Measurements from ENCODE around the gene RACGAP1. TPM values are rescaled to one million over a fixed set of nuclear protein-coding genes. Genes with fewer than 3 reads are reported as not detected.

The RACGAP1 gene
- total RNA-seq, 4 donors from 2014 or later = 13.8 to 20.4 (median 16.2) TPM

DNA sequence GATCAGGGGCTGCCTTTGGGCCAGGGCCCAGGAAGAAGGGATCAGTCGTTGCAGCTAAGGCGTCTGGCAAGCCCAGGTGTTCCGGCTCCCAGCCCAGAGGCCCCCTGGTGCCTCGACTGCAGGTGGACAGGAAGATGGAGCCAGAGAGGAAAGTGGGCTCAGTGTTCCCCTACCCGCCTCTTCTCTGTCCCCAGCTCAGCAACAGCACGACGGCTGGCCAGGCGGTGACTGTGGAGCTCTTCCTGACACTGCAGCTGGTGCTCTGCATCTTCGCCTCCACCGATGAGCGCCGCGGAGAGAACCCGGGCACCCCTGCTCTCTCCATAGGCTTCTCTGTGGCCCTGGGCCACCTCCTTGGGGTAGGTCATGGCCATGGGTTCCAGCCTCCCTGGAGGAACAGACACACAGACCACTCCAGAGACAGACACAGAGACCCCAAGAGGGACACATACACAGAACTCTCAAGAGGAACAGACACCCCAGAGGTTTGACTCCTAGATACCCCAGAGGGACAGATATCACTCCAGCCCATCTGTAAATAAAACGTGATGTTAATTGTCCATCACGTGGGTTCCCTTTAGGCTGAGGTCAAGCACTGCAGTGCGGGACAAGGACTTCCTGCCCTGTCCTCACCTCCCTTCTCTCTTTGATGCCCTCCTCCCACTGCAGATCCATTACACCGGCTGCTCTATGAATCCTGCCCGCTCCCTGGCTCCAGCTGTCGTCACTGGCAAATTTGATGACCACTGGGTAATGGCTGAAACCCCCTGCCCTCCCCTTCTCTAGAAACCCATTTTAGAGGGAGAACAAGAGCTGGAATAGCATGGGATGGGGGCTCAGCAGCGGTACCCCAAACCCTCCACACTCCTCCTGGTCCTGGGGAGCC is 71.1 kb downstream of the RACGAP1 start:
- Histone ChIP-seq H3K9me3 (no peaks in the 10 kb centered on the region), H3K4me1 (peaks cover 7% of the 10 kb centered on the region), H3K36me3 (no peaks in the 10 kb centered on the region), H3K4me3 (no peak overlapping the region), H3K27ac (no peak overlapping the region), H3K27me3 (peaks cover 37% of the 10 kb centered on the region)
- TF ChIP-seq POLR2AphosphoS5 (IDR thresholded peaks at IDR 0.05) (no peak), POLR2A (IDR thresholded peaks at IDR 0.05) (no peak), EP300 (IDR thresholded peaks at IDR 0.05) (no peak)
- TF ChIP-seq, protein P1, sequence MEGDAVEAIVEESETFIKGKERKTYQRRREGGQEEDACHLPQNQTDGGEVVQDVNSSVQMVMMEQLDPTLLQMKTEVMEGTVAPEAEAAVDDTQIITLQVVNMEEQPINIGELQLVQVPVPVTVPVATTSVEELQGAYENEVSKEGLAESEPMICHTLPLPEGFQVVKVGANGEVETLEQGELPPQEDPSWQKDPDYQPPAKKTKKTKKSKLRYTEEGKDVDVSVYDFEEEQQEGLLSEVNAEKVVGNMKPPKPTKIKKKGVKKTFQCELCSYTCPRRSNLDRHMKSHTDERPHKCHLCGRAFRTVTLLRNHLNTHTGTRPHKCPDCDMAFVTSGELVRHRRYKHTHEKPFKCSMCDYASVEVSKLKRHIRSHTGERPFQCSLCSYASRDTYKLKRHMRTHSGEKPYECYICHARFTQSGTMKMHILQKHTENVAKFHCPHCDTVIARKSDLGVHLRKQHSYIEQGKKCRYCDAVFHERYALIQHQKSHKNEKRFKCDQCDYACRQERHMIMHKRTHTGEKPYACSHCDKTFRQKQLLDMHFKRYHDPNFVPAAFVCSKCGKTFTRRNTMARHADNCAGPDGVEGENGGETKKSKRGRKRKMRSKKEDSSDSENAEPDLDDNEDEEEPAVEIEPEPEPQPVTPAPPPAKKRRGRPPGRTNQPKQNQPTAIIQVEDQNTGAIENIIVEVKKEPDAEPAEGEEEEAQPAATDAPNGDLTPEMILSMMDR (IDR thresholded peaks at IDR 0.05) = no peak
- WGBS = 73% methylated on average over 9 of the region's 21 CpGs
- DNase-seq (ENCODE audit: low spot score in 2 of 2) = no peak

DNA sequence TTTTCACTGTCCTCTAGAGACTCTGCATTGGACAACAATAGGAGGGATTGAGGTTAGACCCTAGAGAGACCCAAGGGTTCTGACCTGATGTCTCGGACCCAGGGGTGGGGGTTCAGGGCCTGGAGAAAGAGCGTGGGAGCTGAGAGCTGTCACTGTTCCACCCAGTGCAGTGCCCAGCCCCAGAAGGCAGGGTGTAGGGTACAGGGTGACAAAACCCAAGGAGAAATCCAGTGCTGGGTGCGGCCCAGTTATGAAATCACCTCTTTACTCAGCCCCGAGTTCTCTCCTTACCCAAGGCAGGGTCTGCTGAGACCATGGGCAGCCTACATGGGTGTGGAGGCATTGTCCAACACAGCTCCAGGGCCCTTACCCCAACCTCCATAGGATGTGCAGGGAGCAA is 72.1 kb downstream of the RACGAP1 start:
- Histone ChIP-seq H3K4me1 (peaks cover 7% of the 10 kb centered on the region), H3K27me3 (peaks cover 34% of the 10 kb centered on the region), H3K36me3 (no peaks in the 10 kb centered on the region), H3K4me3 (no peak overlapping the region), H3K27ac (no peak overlapping the region), H3K9me3 (no peaks in the 10 kb centered on the region)
- 71% methylated on average over 4 of the region's 4 CpGs for WGBS
- no peak for DNase-seq (ENCODE audit: low spot score in 2 of 2)
- no peak for TF ChIP-seq EP300 (IDR thresholded peaks at IDR 0.05)
- TF ChIP-seq, protein P1 (IDR thresholded peaks at IDR 0.05) = no peak
- TF ChIP-seq POLR2A (IDR thresholded peaks at IDR 0.05) = no peak

DNA sequence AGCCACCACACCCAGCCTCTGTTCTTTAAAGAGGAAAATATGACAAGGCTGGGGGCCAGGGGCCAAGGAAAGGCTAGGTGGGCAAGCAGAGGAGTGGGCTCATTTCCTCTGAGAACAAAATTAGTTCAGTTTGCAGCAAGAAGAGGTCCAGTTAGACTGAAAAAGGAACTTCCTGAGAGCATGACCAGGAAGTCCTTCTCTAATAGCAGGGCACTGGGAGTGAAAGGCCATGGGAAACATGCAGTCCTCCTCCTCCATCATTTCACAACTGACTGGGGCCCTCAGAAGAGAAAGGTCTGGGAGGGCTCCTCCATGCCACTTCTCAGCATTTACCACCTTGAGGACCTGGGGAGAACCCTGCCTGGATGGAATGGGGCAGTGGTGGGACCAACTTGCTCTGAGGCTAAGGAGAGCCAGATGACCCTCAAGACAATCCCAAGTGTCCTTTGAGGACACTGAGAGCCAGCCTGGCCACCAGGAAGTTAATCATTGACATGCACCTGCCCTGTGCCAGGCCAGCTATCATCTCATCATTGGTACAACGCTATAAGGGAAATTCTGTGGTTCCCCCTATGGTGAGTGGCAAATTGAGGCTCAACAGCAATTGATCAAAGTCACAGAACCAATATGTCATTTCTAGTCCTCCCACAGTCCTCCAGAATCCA is 72.8 kb downstream of the RACGAP1 start:
- DNase-seq (ENCODE audit: low spot score in 2 of 2) = no peak
- TF ChIP-seq EP300 (IDR thresholded peaks at IDR 0.05) (no peak), POLR2AphosphoS5 (IDR thresholded peaks at IDR 0.05) (no peak), POLR2A (IDR thresholded peaks at IDR 0.05) (no peak)
- TF ChIP-seq, protein P1 (IDR thresholded peaks at IDR 0.05) = no peak
- 100% methylated on average over 1 of the region's 1 CpG for WGBS
- peaks cover 7% of the 10 kb centered on the region for H3K4me1 ChIP-seq
- H3K9me3 ChIP-seq = no peaks in the 10 kb centered on the region
- H3K27me3 ChIP-seq = peaks cover 34% of the 10 kb centered on the region
- no peaks in the 10 kb centered on the region for H3K36me3 ChIP-seq
- H3K4me3 ChIP-seq = no peak overlapping the region
- no peak overlapping the region for H3K27ac ChIP-seq

DNA sequence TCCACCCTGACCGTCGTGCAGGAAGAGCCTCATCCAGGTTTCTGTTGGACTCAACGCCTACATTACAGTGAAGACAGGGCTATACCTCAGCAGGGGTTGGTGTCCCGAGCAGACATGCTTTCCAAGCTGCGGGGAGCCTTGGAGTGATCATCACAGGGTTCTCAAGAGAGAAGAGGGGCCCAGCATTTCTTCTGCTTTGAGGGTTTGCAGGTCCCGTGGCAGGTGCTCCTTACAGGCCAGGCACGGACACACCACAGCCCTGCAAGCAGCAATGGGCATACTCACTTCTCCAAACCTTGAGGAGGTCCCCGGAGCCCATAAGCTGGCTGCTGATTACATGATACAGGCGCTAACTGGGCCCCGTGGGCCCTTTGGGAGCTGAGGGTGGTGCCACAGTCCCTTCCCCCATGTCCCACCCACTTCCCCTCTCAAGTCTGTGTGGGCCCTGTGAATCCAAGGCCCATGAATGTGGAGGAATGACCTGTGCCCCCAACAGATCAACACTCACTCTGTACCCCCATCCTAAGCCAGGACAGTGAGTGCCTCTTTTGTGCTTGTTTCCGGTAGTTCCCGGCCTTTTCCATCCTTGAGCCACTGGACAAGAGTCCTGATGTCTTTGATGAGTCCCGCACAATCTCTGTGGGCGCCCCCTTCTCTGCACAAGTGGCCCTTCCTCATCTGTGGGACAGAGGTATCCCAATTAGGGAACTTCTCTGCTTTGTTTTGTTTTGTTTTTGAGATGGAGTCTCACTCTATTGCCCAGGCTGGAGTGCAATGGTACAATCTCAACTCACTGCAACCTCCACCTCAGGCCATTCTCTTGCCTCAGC is 73.7 kb downstream of the RACGAP1 start:
- WGBS = 88% methylated on average over 14 of the region's 14 CpGs
- peaks cover 28% of the 10 kb centered on the region for H3K27me3 ChIP-seq
- H3K36me3 ChIP-seq = no peaks in the 10 kb centered on the region
- H3K27ac ChIP-seq = no peak overlapping the region
- H3K9me3 ChIP-seq = no peaks in the 10 kb centered on the region
- H3K4me3 ChIP-seq = no peak overlapping the region
- TF ChIP-seq EP300 (IDR thresholded peaks at IDR 0.05) = no peak
- peaks cover 7% of the 10 kb centered on the region for H3K4me1 ChIP-seq
- DNase-seq (ENCODE audit: low spot score in 2 of 2) = no peak

DNA sequence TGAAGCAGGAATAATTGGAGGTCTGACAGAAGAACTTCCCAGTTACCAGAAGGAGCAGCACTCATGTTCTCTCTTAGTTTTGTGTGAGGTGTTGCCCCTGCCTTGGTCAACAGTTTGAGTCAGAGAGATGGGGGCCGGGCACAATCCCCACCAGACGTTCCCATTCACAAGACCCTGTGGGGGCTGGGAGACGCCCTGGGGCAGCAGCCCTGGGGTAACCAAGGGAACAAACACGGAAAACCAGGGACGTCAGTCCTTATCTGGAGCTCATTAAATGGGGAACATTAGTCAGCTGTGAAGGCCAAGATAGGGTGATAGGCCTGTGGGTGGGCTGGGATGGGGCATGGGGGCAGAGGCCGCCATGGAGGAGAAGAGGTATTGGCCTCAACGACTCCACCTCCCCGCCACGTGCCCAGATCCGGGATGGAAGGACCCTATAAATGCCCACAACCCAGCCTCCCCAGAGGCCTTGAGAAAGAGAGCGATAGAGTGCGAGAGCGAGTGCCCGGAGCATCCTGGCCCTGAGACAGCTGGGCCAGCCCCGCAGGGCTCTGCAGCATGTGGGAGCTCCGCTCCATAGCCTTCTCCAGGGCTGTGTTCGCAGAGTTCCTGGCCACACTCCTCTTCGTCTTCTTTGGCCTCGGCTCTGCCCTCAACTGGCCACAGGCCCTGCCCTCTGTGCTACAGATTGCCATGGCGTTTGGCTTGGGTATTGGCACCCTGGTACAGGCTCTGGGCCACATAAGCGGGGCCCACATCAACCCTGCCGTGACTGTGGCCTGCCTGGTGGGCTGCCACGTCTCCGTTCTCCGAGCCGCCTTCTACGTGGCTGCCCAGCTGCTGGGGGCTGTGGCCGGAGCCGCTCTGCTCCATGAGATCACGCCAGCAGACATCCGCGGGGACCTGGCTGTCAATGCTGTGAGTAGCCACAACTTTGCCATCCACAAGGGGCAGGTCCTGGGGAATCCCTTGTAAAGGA is 74.7 kb downstream of the RACGAP1 start, which contains the start of gene AQP2:
Gene AQP2 (plus strand): TSS at position 465 of the 979 bp plus-strand sequence. CDS start 94 bp downstream, at position 559.
- Histone ChIP-seq H3K36me3 (no peaks in the 10 kb centered on the region), H3K4me3 (no peak within 1 kb of the TSS), H3K27ac (no peak within 1 kb of the TSS), H3K9me3 (no peaks in the 10 kb centered on the region), H3K27me3 (peaks cover 17% of the 10 kb centered on the region), H3K4me1 (peaks cover 12% of the 10 kb centered on the region)
- no peak for DNase-seq (ENCODE audit: low spot score in 2 of 2)
- TF ChIP-seq POLR2A (IDR thresholded peaks at IDR 0.05) (no peak), EP300 (IDR thresholded peaks at IDR 0.05) (no peak), POLR2AphosphoS5 (IDR thresholded peaks at IDR 0.05) (no peak)
- TF ChIP-seq, protein P1 (IDR thresholded peaks at IDR 0.05) = no peak
- 91% methylated on average over 28 of the region's 32 CpGs for WGBS
